ENCODE results near the gene CD40LG. TPM values are rescaled to one million over a fixed set of nuclear protein-coding genes. Genes with fewer than 3 reads are reported as not detected.

CD40LG gene
- total RNA-seq, 3 donors from 2014 or later = 0.22 to 0.43 (median 0.23) TPM

- ATAC-seq (peak; percentile 52), DNase-seq (no peak)
- no peak for TF ChIP-seq CTCF (IDR thresholded peaks at IDR 0.05)
- intact Hi-C loops (cut with DNase I, micrococcal nuclease) = no loop called here
- Histone ChIP-seq H3K4me1 (ENCODE audit: low read depth) (no peaks in the 10 kb centered on the region), H3K9me3 (no peaks in the 10 kb centered on the region), H3K4me3 (no peak overlapping the region), H3K36me3 (ENCODE audit: low read depth) (no peaks in the 10 kb centered on the region)
These were observed 12.7 kb upstream of the CD40LG start for GRCh38 chrX:136635235-136635634.

DNA sequence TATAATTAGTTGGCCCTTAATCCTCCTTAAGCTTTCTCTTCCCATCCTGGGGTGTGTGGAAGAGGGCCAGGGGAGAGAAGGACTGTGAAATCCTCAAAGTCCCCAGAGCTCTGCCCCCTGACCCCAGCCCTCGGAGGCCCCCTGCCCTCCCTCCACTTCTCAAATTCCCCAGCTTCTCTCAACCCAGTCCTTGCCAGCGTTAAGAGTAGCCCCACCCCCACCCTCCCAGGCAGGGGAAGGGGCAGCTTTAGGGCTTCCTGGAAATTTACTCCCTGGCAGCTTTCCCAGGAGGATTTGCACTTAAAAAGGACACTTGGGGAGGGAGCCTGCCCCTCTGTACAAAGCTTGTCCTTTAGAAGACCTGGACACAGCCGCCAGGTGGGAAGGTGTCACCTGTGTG is 11.8 kb upstream of the CD40LG start:
- DNase-seq (no peak), ATAC-seq (no peak)
- H3K36me3 ChIP-seq (ENCODE audit: low read depth) = no peaks in the 10 kb centered on the region
- no peak overlapping the region for H3K4me3 ChIP-seq
- no peak for TF ChIP-seq CTCF (IDR thresholded peaks at IDR 0.05)
- intact Hi-C loops (cut with DNase I, micrococcal nuclease) = no loop called here
- H3K9me3 ChIP-seq = no peaks in the 10 kb centered on the region
- no peaks in the 10 kb centered on the region for H3K4me1 ChIP-seq (ENCODE audit: low read depth)

- no peak for TF ChIP-seq CTCF (IDR thresholded peaks at IDR 0.05)
- H3K4me3 ChIP-seq = no peak overlapping the region
- H3K9me3 ChIP-seq = no peaks in the 10 kb centered on the region
- no peaks in the 10 kb centered on the region for H3K36me3 ChIP-seq (ENCODE audit: low read depth)
- ATAC-seq (no peak), DNase-seq (no peak)
- no peaks in the 10 kb centered on the region for H3K4me1 ChIP-seq (ENCODE audit: low read depth)
- intact Hi-C loops (cut with DNase I, micrococcal nuclease) = no loop called here
These were observed 8.3 kb upstream of the CD40LG start for GRCh38 chrX:136639506-136640176.

GRCh38 chrX:136643243-136643642 is 4.7 kb upstream of the CD40LG start:
- intact Hi-C loops (cut with DNase I, micrococcal nuclease) = no loop called here

DNA sequence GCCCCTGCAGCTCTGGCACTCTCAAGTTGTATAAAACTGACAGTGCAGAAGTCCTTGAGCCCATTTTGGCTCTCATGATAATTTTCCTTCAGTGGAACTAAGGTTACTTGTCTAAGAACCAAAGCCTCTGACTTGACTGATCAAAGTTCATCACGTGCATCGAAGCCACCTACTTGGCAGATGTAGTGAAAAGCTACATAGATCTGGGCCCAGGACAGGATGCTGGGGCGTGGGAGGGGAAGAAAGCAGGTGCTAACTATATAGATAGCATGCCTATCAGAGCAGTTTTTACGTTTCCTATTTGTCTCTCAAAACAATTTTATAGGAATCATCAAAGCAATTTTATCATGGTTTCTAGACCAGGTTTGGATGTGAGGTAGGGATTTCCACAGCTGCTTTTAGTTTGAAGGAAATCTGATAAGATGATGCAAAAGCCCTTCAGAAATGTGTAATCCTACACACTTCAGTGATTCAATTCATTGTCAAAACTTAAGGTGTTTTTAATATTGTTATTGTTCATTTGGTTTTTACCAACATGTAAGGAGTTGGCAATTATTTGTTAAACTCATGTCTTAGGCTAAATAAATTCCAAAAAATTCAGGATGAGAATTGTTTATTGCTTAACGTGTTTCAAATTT is 1.2 kb upstream of the CD40LG start:
- DNase-seq = no peak
- no peak for TF ChIP-seq CTCF (IDR thresholded peaks at IDR 0.05)
- peak; percentile 50 for ATAC-seq
- no peaks in the 10 kb centered on the region for H3K9me3 ChIP-seq
- no peak overlapping the region for H3K4me3 ChIP-seq
- intact Hi-C loops (cut with DNase I, micrococcal nuclease) = no loop called here
- no peaks in the 10 kb centered on the region for H3K4me1 ChIP-seq (ENCODE audit: low read depth)
- H3K36me3 ChIP-seq (ENCODE audit: low read depth) = no peaks in the 10 kb centered on the region

More at GRCh38 chrX:136643243-136643642, 4.7 kb upstream of the CD40LG start:
- TF ChIP-seq CTCF (IDR thresholded peaks at IDR 0.05) = no peak
- Histone ChIP-seq H3K36me3 (ENCODE audit: low read depth) (no peaks in the 10 kb centered on the region), H3K4me1 (ENCODE audit: low read depth) (no peaks in the 10 kb centered on the region), H3K4me3 (no peak overlapping the region), H3K9me3 (no peaks in the 10 kb centered on the region)
- DNase-seq (no peak), ATAC-seq (no peak)

All from mucosa of descending colon (tissue), 3 donors.